ENCODE measurements around the gene NOS3. TPM values are rescaled to one million over a fixed set of nuclear protein-coding genes. Genes with fewer than 3 reads are reported as not detected.
A peak's percentile ranks its signal among the peaks of the same experiment; 100 is the strongest.

Gene NOS3
- total RNA-seq, 1 donor from 2014 or later, result 1.9 TPM

DNA sequence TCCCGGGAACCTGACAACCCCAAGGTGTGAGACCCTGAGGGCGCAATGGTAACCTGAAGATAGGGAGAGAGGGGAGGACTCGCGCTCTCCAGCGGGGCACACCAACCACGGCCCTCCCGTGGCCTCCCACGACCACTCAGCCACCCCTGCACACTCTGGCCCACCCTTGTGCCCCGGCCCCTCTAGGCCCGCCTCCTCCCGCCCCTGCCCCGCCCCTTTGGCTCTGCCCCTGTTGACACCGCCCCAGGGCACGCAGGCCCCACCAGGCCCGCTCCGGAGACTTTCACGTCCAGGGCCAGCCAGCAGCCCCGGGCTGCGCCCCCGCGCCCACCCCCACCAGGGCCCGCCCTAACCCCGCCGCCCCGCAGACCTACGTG lies 22.5 kb downstream of the NOS3 start:
- TF ChIP-seq, protein P1, sequence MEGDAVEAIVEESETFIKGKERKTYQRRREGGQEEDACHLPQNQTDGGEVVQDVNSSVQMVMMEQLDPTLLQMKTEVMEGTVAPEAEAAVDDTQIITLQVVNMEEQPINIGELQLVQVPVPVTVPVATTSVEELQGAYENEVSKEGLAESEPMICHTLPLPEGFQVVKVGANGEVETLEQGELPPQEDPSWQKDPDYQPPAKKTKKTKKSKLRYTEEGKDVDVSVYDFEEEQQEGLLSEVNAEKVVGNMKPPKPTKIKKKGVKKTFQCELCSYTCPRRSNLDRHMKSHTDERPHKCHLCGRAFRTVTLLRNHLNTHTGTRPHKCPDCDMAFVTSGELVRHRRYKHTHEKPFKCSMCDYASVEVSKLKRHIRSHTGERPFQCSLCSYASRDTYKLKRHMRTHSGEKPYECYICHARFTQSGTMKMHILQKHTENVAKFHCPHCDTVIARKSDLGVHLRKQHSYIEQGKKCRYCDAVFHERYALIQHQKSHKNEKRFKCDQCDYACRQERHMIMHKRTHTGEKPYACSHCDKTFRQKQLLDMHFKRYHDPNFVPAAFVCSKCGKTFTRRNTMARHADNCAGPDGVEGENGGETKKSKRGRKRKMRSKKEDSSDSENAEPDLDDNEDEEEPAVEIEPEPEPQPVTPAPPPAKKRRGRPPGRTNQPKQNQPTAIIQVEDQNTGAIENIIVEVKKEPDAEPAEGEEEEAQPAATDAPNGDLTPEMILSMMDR (conservative IDR thresholded peaks at IDR 0.05; ENCODE audit: low read depth, low read length), result no peak
- H3K4me3 ChIP-seq (ENCODE audit: low read depth, low read length), result peak overlapping the region; percentile 40
- DNase-seq (ENCODE audit: low read depth), result no peak

DNA sequence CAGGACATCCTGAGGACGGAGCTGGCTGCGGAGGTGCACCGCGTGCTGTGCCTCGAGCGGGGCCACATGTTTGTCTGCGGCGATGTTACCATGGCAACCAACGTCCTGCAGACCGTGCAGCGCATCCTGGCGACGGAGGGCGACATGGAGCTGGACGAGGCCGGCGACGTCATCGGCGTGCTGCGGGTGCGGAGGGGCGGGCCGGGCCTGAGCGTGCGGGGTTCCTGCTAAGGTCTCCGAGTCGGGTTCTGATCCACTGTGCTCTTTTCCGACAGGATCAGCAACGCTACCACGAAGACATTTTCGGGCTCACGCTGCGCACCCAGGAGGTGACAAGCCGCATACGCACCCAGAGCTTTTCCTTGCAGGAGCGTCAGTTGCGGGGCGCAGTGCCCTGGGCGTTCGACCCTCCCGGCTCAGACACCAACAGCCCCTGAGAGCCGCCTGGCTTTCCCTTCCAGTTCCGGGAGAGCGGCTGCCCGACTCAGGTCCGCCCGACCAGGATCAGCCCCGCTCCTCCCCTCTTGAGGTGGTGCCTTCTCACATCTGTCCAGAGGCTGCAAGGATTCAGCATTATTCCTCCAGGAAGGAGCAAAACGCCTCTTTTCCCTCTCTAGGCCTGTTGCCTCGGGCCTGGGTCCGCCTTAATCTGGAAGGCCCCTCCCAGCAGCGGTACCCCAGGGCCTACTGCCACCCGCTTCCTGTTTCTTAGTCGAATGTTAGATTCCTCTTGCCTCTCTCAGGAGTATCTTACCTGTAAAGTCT lies 23.1 kb downstream of the NOS3 start:
- no peak for DNase-seq (ENCODE audit: low read depth)
- H3K4me3 ChIP-seq (ENCODE audit: low read depth, low read length), result peak overlapping the region; percentile 40
- TF ChIP-seq, protein P1 (conservative IDR thresholded peaks at IDR 0.05; ENCODE audit: low read depth, low read length), result no peak

DNA sequence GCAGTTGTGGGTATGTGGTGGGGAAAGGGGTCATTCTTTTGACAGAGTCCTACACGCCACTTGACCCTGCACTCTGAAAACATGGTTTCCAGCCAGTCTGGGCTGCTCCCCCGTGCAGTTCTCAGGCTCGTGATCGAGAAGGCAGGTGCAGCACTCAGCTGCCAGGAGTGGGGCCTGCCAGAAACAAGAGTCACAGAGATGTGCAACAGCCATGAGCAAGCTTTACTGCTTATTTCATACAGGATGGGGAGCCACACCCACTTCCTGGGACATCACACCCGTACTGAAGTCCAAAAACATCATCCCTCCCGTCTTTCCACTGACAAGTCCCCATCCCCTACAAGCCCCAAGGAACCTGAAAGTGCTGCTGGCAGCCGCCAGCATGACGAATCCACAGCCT lies 24.1 kb downstream of the NOS3 start:
- TF ChIP-seq, protein P1 (conservative IDR thresholded peaks at IDR 0.05; ENCODE audit: low read depth, low read length), result no peak
- DNase-seq (ENCODE audit: low read depth), result no peak
- H3K4me3 ChIP-seq (ENCODE audit: low read depth, low read length), result no peak overlapping the region

DNA sequence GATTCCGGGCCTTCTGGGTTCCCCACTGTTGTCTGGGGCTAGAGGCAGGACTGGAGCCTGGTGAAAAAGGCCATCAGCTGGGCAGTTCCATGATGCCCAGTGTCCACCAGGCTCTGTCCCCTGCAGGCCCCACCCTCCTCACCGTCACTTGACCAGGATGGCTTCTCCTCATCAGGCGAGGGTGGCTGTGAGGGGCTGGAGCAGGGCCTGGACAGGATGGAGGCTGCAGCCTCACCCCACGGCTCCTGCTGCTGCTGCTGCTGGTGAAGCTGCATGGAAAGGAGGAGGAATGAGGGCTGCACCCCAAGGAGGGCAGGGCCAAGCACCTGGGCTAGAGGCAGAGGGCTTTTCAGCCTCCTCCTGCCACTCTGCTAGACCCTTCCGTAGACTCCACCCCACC lies 25.1 kb downstream of the NOS3 start:
- TF ChIP-seq, protein P1 (conservative IDR thresholded peaks at IDR 0.05; ENCODE audit: low read depth, low read length), result no peak
- DNase-seq (ENCODE audit: low read depth), result no peak
- H3K4me3 ChIP-seq (ENCODE audit: low read depth, low read length), result no peak overlapping the region

DNA sequence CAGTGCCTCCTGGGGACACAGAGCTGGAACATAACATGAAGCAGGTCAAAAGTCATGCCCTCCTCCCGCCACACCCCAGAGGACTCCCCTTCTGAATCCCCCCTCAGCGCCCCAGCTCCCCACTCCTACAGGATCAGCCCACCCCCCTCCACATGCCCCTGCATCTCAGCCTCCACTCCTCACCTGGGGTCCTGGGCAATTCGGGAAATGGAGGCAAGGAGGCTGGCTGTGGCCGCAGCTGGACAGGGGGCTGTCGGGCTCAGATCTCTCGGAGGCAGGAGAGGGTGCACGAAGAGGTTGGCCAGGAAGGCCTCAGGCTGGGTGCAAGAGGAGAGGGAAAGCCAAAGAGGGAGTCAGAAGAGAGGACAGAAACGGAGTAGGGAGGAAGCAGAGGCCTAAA lies 25.7 kb downstream of the NOS3 start:
- DNase-seq (ENCODE audit: low read depth), result no peak
- TF ChIP-seq, protein P1 (conservative IDR thresholded peaks at IDR 0.05; ENCODE audit: low read depth, low read length), result no peak
- H3K4me3 ChIP-seq (ENCODE audit: low read depth, low read length), result no peak overlapping the region

DNA sequence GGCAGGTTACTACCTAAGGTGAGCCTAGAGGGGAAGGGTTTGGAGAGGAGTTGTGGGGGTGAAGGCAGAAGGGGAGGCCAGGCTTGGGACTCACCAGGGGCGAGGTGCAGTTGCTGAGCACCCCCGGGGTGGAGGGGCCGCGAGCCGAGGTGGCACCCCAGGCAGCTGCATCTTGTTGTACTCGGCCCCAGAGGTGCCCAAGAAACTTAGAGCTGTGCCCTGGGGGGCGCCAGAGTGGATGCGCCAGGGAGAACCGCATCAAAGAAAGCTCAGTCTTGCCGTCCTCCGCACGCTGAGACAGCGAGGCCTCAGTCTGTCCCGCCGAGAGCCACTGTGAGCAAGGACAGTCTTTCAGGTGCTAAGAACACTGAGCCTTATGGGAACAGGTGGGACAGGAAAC lies 26.1 kb downstream of the NOS3 start:
- no peak for DNase-seq (ENCODE audit: low read depth)
- TF ChIP-seq, protein P1 (conservative IDR thresholded peaks at IDR 0.05; ENCODE audit: low read depth, low read length), result no peak
- no peak overlapping the region for H3K4me3 ChIP-seq (ENCODE audit: low read depth, low read length)

DNA sequence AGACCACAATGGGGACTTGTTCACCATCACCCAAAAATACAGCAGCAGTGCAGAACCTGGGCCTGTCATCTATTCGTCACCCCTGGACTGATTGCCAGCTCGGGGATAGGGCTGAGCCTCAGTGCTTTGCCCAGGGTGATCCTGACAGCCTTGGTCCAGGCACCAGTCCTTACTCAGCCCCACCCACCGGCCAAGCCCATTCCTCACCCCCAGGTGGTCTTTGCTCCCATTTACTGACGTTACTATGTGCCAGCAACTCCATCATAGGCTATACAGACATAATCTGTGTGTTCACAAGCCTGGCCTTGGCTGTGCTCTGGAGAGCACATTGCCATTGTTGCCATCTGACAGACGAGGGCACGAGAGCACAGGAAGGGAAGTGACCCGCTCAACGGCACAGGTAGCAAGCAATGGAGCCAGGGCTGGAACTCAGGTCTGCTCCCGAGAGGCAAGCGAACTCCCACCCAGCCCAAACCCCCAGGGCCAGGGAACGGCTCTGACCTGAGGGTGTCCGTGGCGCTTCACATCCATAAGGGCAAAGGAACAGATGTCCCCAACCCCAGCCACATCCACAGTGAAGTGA lies 26.6 kb downstream of the NOS3 start:
- TF ChIP-seq, protein P1 (conservative IDR thresholded peaks at IDR 0.05; ENCODE audit: low read depth, low read length), result no peak
- no peak for DNase-seq (ENCODE audit: low read depth)
- no peak overlapping the region for H3K4me3 ChIP-seq (ENCODE audit: low read depth, low read length)

Data from epithelial cell of proximal tubule (primary cell).